Left cardiac atrium (tissue), 4 donors: ENCODE data around the gene PARP14. TPM values are rescaled to one million over a fixed set of nuclear protein-coding genes. Genes with fewer than 3 reads are reported as not detected.
A peak's percentile ranks its signal among the peaks of the same experiment; 100 is the strongest.
"Not testable (repeated sequence)": the region's sequence is repeated elsewhere in the genome, so short reads cannot be mapped to it uniquely, and the experiment has no call there.

Experiments
- ATAC-seq, 2 donors: fragments of 200-7000 bp; cut with Tn5 transposase; one replicate each; pipeline ENCODE4 v1.9.1; 2020; ENCODE audit warnings: mild to moderate bottlenecking in 2 of 2, moderate library complexity in 2 of 2
- DNase-seq: peaks from one replicate; pipeline ENCODE4 v3.0.0-alpha.2; 2020
- intact Hi-C, 2 donors: fragments of 100-400 bp; cut with DNase I; formaldehyde crosslinking; loops; one replicate each; pipeline versions ENCODE4 v1.14.1 to v1.15.1; 2022 to 2023
- long read RNA-seq: library from polyadenylated mRNA; unstranded; transcript quantifications from one replicate; pipeline ENCODE4 v2.0.0, GENCODE V29; 2021
- total RNA-seq, 2 donors: library from RNA; stranded (reverse); fragmentation: NEBNext Ultra II Directional; extraction: Animal tissue kit (Norgen Biotek cat#: 25700); gene quantifications; one replicate each; pipeline ENCODE4 v1.2.1, GENCODE V29; 2021
- donor health status: DM: no; HTN: yes; CAD: no.
- donor health status: DM: no; HTN: yes; CAD: no; lungs with severe emphysema.
- donor health status: DM: yes; HTN: yes; CAD: no.
- donor health status: Dilated cardiomyopathy.

The PARP14 gene
- 10 to 100 TPM; 16.4 to 23.4 TPM for total RNA-seq
- long read RNA-seq, partial matches to known transcripts, result 3 of 6 reads
- long read RNA-seq, other reads (novel, unspliced or antisense), result 3 of 6 reads

GRCh38 chr3:122680475-122681283 is at the start of gene PARP14:
PARP14 (plus strand) TSS chr3:122680839; CDS start chr3:122680884, 45 bp downstream.
- intact Hi-C loops, result no loop called here

GRCh38 chr3:122635789-122636188 is 44.9 kb upstream of the PARP14 start:
- intact Hi-C loops, result no loop called here
- ATAC-seq (no peak), DNase-seq (no peak)

More at GRCh38 chr3:122680475-122681283, at the start of gene PARP14:
- DNase-seq (peak; percentile 76), ATAC-seq (peak; percentile 86 to 88)

- DNase-seq (no peak), ATAC-seq (no peak)
- intact Hi-C loops, result no loop called here
Observed at GRCh38 chr3:122636697-122637096, 43.9 kb upstream of the PARP14 start.

GRCh38 chr3:122640437-122640999 is 40.1 kb upstream of the PARP14 start:
- DNase-seq, result no peak
- no peak for ATAC-seq
- intact Hi-C loops, result no loop called here

- DNase-seq (no peak), ATAC-seq (no peak)
- intact Hi-C loops, result no loop called here
Observed at GRCh38 chr3:122642935-122643334, 37.7 kb upstream of the PARP14 start.

- DNase-seq (no peak), ATAC-seq (no peak)
- intact Hi-C loops, result no loop called here
Observed at GRCh38 chr3:122646146-122646988, 34.3 kb upstream of the PARP14 start.

- ATAC-seq, DNase-seq, intact Hi-C loops: not testable (repeated sequence)
Observed at GRCh38 chr3:122651233-122651907, 29.3 kb upstream of the PARP14 start.

GRCh38 chr3:122651962-122652361 is 28.7 kb upstream of the PARP14 start:
- ATAC-seq, intact Hi-C loops, DNase-seq: not testable (repeated sequence)

GRCh38 chr3:122658336-122658735 is 22.3 kb upstream of the PARP14 start:
- ATAC-seq, DNase-seq, intact Hi-C loops: not testable (repeated sequence)

GRCh38 chr3:122660297-122660974 is 20.2 kb upstream of the PARP14 start:
- intact Hi-C loops, result no loop called here
- ATAC-seq (no peak), DNase-seq (no peak)

- DNase-seq (no peak), ATAC-seq (peak in 1 of 2 donors; percentile 38)
- intact Hi-C loops, result no loop called here
Observed at GRCh38 chr3:122661633-122662032, 19.0 kb upstream of the PARP14 start.

GRCh38 chr3:122662505-122662904 is 18.1 kb upstream of the PARP14 start:
- ATAC-seq, result no peak
- no peak for DNase-seq
- intact Hi-C loops, result no loop called here

- DNase-seq (no peak), ATAC-seq (no peak)
- intact Hi-C loops, result no loop called here
Observed at GRCh38 chr3:122665226-122665786, 15.3 kb upstream of the PARP14 start.

GRCh38 chr3:122665881-122666280 is 14.8 kb upstream of the PARP14 start:
- DNase-seq (no peak), ATAC-seq (no peak)
- intact Hi-C loops, result no loop called here

- intact Hi-C loops, result no loop called here
- DNase-seq, result no peak
Observed at GRCh38 chr3:122668930-122669730, 11.5 kb upstream of the PARP14 start.

GRCh38 chr3:122671553-122671952 is 9.1 kb upstream of the PARP14 start:
- ATAC-seq, result no peak
- DNase-seq, result no peak
- intact Hi-C loops, result loop anchor here in 1 of 2 donors (10.0 kb wide), 1 partner anchor 207 kb away; no protein-coding TSS in a partner anchor

More at GRCh38 chr3:122668930-122669730, 11.5 kb upstream of the PARP14 start:
- ATAC-seq, result no peak

- ATAC-seq (no peak), DNase-seq (no peak)
- intact Hi-C loops, result loop anchor here in 1 of 2 donors (10.0 kb wide), 1 partner anchor 210 kb away; no protein-coding TSS in a partner anchor
Observed at GRCh38 chr3:122674339-122674738, 6.3 kb upstream of the PARP14 start.
